Activated T-cell treated with anti-CD3 and anti-CD28 coated beads for 4 hours (primary cell): ENCODE measurements around the gene TRAF4.
"Not testable (repeated sequence)": the region's sequence is repeated elsewhere in the genome, so short reads cannot be mapped to it uniquely, and the experiment has no call there.

Experiments
- DNase-seq: peaks from one replicate; pipeline ENCODE4 v3.0.0-alpha.2; 2020

The TRAF4 gene

DNA sequence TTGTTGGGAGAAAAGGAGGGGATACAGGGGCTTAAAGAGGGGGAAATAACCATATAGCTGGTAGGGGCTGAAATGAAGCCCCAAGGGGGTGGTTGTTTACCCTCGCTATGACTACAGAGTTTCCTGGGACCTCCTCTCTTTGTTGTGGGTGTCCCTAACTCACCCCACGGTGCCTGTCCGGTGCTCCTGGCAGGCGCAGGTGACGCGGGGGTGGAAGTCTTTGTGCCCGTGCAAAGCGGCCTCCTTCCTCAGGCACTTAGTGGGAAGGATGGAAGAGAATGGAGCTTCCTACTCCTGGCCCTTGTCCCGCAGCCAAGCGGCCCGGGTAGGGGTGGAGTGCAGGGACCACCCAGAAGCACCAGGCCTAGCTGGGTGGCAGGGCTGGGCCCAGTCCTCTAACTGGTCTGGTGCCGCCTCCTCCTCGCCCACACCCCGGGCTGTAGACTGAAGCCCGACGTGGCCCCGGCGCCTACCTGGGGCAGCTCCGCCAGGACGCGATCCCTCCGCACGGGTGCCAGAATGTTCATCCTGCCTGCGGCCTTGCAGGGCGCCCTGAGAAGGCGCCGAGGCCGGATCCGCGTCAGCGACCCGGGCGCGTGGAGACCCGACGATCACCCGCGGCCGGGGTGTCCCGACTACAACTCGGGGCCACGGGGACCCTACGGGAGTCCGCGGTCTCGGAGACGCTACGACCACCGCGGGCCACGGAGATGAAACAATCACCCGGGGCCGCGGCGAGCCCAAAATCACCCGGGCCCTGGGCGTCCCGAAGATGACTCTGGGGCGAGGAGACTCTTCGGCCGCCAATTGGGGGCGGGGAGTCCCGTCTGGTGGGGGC is 26.9 kb upstream of the TRAF4 start:
- no peak for DNase-seq

DNA sequence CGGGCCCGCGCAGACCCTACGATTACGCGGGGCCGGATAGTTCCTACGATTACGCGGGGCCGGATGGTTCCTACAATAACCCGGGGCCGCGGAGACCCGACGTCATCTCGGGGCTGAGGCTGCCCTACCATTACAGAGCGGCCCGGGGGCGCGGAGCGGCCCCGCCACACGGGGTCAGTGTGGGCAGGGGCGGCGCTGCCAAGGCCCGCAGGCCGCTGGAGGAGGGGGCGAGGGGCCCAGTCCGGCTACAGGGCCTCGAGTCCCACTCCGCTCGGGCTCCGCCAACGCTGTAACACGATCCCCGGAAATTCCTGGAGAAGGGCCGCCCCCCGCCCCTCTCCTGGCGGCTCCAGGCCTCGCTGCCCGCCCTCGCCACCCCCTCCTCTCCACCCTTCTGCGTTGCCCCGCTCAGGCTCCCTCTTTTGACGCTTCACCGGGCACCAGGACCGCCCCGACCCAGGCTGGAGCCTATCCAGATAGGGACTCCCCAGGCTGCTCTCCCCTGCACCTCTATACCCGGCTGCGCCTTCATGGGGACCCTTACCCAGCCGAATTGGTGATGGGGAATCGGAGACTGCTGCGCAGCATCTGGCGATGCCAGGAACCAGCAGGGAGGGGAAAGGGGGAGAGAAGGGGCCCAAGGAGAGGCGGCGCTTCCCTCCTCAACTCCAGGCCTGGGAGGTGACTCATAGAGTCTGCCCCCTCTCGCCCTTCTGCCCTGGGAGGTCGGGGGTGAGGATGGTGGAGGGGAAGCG is 26.1 kb upstream of the TRAF4 start, which contains the start of gene RAB34:
TSS of gene RAB34 (minus strand) at position 291 of the 755 bp plus-strand sequence. CDS start 602 bp downstream, outside the sequence.
- DNase-seq, result no peak

DNA sequence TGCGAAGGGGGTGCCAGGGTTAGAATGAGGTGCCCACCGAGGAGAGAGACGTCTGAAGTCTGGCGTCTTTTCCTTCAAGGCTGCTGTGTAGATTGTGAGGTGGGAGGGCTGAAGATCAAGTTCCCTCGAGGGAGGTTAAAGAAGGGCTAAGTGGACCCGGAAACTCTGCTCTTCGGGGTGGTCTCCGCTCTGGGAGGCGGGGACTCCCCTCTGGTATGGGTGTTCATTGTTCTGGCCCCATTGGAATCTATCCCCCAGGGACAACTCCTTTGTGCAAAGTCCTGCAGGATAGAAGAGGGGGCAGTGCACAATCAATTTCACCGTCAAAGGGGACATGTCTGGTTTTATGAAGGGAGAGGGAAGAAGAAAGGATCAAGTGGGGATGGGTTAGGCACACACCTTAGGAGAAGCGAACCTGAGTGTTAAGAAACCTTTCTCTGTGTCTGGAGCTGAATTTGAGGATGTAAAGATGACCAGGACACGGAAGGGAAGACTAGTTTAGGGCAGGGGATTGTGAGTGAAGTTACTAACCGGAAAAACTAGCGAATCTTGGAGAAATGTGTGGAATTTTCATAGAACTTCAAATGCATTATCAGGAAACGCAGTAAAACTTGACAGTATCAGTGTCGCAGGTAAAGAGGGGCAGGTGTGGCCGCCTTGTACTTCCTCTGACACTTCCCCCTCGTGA is 25.3 kb upstream of the TRAF4 start:
- no peak for DNase-seq

DNA sequence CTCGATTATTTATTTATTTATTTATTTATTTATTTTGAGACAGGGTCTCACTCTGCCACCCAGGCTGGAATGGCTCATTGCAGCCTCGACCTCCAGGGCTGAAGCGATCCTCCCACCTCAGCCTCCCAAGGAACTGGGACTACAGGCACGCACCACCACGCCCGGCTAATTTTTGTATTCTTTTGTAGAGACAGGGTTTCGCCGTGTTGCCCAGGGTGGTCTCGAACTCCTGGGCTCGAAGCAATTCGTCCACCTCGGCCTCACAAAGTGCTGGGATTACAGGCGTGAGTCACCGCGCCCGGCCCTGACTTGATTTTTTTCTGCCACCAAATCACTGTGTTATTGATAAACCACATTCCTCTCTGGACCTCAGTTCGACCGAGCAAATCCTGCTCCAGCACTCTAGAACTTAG is 24.8 kb upstream of the TRAF4 start:
- DNase-seq, result no peak

DNA sequence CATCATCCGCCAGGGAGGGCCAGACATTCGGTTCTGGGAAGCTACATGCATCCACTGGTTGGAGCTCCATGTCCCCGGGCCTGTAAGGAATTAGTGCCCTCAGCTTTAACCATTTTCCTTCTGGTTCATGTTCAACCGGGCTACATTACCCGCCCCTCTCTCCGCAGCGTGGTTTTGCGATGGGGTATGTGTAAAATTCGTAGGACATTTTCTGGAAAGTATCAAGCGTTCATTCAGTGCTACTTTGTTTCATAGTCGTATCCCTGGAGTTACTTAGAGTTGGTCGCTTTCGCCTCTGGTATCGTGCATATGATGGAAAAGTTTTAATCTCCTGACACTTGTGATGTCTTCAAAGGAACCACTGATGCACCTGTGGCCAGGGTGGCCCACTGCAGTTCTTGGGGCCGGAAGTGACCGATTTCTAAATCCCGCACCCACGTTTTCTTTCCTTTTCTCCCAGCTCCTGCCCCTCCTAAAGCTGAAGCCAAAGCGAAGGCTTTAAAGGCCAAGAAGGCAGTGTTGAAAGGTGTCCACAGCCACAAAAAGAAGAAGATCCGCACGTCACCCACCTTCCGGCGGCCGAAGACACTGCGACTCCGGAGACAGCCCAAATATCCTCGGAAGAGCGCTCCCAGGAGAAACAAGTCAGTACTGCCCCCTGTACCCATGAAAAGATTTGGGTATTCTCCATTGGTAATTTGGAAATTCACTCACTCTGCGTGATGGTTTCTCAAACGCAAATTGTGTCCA is 23.4 kb upstream of the TRAF4 start:
- no peak for DNase-seq

DNA sequence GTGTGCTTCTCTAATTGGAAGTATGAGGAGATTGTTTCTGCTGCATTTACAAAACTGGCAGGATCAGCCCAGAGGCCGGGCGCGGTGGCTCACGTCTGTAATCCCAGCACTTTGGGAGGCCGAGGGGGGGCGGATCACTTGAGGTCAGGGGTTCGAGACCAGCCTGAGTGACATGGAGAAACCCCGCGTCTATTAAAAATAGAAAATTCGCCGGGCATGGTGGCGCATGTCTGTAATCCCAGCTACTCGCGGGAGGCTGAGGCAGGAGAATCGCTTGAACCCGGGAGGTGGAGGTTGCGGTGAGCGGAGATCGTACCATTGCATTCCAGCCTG is 22.8 kb upstream of the TRAF4 start:
- not testable (repeated sequence) for DNase-seq

DNA sequence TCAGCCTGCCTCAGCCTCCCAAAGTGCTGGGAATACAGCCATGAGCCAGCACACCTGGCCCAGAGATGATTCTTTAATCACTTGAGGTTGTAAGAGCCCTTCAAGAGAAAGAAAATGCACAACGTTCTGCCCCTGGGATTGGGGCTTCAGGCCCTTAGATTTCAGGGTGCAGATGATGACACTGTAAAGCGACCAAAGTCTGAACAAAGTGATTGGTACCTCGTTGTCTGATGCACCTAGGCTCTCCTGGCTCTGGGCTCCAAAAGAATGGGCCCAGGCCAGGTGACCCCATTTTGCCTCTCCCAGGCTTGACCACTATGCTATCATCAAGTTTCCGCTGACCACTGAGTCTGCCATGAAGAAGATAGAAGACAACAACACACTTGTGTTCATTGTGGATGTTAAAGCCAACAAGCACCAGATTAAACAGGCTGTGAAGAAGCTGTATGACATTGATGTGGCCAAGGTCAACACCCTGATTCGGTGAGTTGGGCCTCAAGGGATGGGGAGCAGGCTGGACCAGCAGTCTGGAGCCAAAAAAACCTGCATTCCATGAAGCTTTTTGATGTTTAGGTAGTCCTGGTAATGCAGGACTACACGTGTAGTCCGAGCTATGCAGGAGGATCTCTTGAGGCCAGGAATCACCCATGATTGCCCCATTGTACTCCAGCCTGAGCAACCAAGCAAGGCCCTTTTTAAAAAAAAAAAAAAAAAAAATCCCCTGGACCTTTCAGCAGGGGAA is 21.2 kb upstream of the TRAF4 start:
- DNase-seq, result no peak

DNA sequence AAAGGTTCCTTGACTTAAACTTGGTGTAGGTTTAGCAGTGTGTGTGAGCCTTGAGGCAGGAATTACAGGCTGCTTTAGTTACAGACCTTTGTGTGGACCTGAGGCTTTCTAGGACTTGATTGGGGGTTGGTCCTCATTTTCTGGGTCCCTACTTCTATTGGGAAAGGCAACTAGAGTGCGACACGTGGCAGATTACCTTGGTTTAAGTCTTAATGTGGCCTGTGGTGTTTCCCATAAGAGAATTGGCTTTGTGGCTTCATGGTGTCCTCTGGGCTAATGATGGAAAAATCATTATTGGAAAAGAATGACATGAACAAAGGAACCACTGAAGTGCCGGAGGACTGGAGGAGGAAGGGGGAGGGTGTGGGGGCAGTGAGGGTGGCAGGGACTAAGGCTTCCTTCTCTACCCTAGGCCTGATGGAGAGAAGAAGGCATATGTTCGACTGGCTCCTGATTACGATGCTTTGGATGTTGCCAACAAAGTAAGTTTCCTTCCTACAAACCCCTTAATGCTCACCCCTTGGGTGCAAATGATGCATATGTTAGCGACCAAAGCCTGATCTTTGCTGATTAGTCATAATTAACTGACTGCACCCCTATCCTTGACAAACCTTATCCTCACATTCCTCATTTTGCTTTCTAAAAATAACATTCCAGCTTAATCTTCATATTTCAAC is 20.5 kb upstream of the TRAF4 start:
- no peak for DNase-seq

DNA sequence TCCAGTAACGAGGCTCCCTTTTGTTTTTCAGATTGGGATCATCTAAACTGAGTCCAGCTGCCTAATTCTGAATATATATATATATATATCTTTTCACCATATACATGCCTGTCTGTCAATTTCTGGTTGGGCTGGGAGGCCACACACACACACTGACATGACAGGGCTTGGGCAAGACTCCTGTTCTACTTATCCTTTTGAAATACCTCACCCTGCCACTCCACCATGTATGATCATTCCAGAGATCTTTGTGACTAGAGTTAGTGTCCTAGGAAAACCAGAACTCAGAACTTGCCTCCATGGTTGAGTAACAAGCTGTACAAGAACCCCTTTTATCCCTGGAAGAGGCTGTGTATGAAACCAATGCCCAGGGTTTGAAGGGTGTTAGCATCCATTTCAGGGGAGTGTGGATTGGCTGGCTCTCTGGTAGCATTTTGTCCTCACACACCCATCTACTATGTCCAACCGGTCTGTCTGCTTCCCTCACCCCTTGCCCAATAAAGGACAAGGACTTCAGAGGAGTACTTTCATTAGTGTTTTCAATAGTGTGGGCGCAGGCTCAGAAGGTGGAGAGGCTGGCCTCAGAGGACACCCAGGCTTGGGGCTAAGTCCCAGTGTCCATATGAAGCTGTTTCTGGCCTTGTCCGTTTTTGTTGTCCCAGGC is 19.8 kb upstream of the TRAF4 start:
- DNase-seq, result not testable (repeated sequence)

DNA sequence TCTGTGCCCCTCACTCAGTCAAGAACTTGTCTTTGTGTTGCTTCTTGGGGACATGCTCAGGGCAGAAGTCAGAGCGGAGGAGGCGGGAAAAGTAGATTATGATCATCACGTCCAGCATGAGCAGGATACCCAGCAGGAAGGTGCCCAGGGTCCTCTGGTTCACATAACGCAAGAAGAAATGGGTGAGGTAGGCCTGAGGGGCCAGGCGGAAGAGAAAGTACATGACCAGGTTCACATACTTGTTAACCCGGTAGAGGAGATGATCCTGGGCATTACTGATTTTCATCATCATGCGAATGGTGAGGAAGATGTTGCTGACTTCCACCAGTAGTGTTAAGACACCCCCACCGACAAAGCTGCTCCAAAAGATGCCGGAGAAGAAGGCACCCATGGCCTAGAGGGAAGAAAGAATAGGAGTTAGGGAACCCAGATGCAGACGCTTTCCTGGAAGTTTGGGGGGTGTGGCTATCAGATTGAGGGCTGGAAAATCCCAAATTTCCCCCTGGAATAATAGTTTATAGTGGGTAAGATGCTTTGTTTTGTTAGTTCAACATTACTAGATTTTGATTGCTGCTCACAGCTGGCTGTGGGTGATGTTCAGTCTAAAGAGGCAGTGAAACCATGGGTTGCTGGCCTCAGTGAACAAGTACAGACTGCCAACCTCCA is 19.2 kb upstream of the TRAF4 start:
- no peak for DNase-seq

DNA sequence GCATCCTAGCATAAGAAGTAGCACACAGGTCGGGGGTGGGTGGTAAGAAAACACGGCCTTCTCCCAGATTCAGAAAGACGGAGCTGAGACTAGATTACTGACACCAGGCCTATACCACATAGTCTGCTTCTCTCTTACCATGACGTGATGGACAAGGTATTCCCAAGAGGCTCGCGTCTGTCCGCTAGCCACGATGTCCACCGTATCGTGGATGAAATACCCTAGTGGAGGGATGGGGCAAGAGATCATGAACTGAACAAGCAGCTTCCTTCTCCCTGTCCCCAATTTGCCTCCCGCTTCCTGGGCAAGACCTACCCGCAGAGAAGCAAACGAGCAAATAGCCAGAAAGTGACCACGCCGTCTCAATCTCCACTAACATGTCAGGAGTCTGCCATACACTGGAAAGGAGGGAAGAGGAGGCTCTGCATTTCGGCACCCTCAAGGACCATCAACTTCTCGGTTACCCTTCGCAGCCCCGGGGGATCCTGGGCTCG is 18.6 kb upstream of the TRAF4 start:
- no peak for DNase-seq

DNA sequence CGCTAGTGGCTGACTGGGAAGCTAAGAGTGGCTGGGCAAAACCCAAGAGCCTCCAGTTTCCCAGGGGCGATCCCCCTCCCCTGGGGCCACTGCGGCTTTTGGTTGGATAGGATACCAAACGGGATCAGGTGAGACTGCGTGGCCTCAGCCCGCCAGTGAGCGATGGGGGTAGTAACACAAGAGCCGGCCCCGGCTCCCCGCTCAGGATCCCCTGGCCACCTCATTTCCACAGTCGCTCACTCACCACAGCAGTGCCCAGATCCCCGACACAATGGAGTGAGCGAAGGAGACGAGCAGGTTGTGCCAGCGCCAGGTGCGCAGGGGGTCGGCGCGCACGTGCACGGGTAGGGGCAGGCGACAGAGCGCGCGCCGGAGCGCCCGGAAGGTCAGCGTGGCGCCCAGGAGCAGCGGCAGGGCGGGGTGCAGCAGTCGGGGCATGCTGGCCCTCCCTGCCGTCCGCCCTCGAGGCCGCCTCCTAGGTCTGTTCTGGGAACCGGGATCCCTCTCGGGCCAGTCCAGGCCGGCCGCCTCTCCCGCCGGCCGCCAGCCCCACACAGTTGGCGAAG is 18.1 kb upstream of the TRAF4 start:
- DNase-seq, result no peak

DNA sequence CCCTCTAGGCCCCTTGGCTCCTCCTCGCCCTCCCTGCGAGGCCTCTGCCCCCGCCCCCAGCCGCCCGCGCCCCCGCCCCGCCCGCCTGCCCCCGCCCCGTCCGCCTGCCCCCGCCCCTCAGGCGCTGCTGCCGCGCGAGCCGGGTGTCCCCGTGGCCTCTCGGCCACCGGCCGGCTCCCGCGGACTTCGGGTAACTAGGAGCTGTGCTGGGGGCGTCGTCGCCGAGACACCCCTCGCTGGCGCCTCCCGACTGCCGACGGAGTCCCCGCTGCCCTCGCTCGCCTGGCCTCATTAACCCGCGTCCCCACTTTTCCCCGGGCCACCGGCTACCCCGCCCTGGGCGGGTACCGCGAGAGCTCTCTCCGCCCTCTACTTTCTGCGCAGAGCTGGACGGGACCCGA is 17.6 kb upstream of the TRAF4 start, which contains the start of gene TLCD1:
TSS of gene TLCD1 (minus strand) at position 8 of the 401 bp plus-strand sequence. CDS start 136 bp downstream, outside the sequence.
- no peak for DNase-seq

DNA sequence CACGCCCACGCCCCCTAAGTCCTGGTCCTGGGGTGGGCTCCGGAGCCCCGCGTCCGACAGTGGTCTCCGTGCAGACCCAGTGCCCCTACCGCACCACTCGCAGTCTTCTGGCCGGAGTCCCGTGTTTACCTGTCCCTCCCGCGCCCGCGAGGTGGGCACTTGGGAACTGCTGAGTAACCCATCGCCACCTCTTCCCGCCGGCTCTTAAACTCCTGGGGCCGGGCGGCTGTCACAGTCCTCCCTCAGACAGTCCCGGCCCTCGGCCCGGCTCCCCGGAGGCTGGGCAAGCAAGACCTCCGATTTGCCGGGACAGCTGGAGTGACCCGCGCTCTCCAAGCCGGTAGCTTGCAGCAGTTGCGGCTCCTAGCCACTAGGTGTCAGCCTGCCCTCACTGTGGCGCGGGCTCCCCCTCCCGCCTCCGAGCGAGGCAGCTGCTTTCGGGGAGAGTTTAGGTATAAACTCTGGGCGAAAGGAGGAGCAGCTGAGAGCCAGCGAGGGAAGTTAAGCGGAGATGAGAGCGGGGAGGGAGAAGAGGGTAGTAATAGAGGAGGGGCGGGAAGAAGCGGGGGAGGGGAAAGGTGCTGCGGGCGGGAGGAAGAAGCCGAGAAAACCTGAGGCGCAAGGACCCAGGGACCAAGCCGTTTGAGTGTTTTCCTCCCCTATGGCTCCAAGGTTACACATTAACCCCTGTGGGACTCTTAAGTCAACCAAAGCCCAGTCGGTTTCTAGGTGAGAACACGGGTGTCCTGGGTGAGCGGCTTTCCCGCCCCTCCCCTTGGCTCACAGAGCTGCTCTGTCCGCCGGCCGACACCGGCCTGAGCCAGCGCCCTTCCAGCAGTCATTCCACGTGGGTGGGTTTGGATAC is 17.0 kb upstream of the TRAF4 start:
- DNase-seq, result peak; percentile 89

DNA sequence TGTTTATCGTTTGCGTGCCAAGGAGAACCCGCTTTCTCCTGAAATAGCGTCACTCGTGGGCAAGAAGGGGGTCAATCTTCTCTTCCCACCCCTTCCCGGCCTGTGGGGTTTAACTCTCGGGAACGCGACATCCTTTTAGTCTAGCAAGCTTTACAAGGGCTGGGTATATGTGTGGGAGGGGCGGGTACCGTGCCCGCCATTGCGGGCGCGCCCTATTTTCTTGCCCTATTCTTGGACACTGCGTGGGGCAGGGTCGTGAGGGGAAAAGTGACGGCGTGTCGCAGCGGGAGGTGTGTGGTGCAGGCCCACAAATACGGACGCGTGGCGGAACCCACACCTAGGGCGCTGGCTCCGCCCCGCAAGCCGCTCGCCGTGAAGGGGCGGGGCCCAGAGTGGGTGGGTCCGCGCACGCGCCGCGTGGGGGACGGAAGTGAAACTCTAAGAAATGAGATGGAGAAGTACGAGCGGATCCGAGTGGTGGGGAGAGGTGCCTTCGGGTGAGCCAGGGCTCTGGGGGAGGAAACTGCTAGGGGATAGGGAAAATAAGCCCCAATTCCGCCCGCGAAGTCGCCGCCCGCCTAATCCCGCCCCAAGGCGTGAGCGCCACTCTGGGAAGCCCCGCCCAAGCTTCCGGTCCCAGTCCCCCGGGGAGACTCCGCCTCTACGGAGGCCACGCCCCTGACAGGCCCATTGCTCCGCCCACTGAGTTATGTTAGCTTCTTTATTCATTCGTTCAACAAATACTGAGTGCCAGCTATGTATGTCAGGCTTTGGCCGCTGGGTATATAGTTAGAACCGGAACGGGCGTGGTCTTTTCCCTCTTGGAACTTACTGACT is 15.2 kb upstream of the TRAF4 start, which contains the start of gene NEK8:
TSS of gene NEK8 (plus strand) at position 425 of the 837 bp plus-strand sequence. CDS start at position 451, 26 bp downstream.
- peak; percentile 99 for DNase-seq

DNA sequence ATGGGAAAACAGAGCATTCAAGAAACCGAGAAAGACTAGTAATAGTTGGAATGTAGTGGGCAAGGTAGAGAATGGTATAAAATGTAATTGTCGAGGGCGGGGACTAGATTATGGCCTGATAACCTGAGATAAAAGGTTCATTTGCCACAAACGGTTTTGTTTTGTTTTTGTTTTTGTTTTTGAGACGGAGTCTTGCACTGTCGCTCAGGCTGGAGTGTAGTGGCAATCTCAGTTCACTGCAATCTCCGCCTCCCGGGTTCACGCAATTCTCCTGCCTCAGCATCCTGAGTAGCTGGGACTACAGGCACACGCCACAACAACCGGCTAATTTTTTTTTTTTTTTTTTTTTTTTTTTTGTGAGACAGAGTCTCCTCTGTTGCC is 13.9 kb upstream of the TRAF4 start:
- DNase-seq, result no peak

DNA sequence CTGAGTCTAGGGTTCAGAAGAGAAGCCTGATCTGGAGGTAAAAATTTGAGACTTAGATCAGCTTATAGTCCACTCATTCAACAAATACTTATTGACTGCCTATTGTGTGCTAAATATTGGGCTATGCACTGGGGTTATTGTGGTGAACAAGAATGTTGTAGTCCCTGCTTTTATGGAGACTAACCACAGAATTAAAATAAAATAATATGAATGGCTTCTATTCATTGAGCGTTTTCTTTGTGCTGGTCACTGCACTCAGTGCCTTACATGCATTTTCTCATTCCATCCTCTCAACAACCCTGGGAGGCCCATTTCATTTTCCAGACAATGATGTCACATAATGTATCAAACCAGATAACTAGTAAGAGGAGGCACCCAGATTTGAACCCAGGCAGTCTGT is 10.5 kb upstream of the TRAF4 start:
- no peak for DNase-seq
